ENCODE data around the gene FOXO3B.
A peak's percentile ranks its signal among the peaks of the same experiment; 100 is the strongest.
"Not testable (repeated sequence)": the region's sequence is repeated elsewhere in the genome, so short reads cannot be mapped to it uniquely, and the experiment has no call there.

FOXO3B gene

GRCh38 chr17:18681767-18682571 lies at the start of gene FOXO3B:
Gene FOXO3B, minus strand, starts transcription at chr17:18682314. Its CDS starts 663 bp downstream, at chr17:18681651.
- H3K4me1 ChIP-seq (ENCODE audit: control insufficient read depth, insufficient read depth, low read length, unreplicated experiment); H3K27ac ChIP-seq (ENCODE audit: low read depth, low read length); H3K36me3 ChIP-seq (ENCODE audit: insufficient read depth, low read length); H3K79me2 ChIP-seq (ENCODE audit: control insufficient read depth, insufficient read depth, low read length, unreplicated experiment); H3K27me3 ChIP-seq (ENCODE audit: insufficient read depth, low read length): not testable (repeated sequence)
- Histone ChIP-seq H3K4me3 (ENCODE audit: low read depth, low read length) (peak within 1 kb of the TSS; percentile 79), H2AFZ (ENCODE audit: low read length, unreplicated experiment) (peak within 1 kb of the TSS; percentile 25)

DNA sequence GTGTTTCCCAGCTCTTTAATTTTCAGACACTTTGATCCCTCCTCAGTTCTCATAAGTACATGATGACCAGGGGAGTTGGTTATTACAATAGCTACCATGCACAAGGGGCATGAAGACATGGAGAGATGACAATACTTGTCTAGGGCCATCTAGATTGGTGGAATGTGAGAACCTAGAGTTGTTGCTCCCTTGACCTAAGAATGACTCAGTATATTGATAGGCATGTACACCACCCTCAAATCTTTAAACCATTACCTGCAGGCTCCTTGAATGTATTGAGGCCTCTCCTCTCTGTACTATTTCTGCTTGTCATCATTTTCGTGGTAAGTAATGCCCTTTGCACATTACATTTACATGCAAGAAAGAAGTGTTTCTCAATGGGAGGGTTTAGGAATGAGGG lies 41.4 kb upstream of the FOXO3B start:
- H3K79me2 ChIP-seq (ENCODE audit: control insufficient read depth, insufficient read depth, low read length, unreplicated experiment); H3K27ac ChIP-seq (ENCODE audit: low read depth, low read length); H3K27me3 ChIP-seq (ENCODE audit: insufficient read depth, low read length); H2AFZ ChIP-seq (ENCODE audit: low read length, unreplicated experiment); H3K36me3 ChIP-seq (ENCODE audit: insufficient read depth, low read length); H3K4me3 ChIP-seq (ENCODE audit: low read depth, low read length): not testable (repeated sequence)
- H3K4me1 ChIP-seq (ENCODE audit: control insufficient read depth, insufficient read depth, low read length, unreplicated experiment): peaks cover 19% of the 10 kb centered on the region

- not testable (repeated sequence) for H3K79me2 ChIP-seq (ENCODE audit: control insufficient read depth, insufficient read depth, low read length, unreplicated experiment); H2AFZ ChIP-seq (ENCODE audit: low read length, unreplicated experiment); H3K27me3 ChIP-seq (ENCODE audit: insufficient read depth, low read length); H3K36me3 ChIP-seq (ENCODE audit: insufficient read depth, low read length)
- Histone ChIP-seq H3K4me1 (ENCODE audit: control insufficient read depth, insufficient read depth, low read length, unreplicated experiment) (peaks cover 19% of the 10 kb centered on the region), H3K27ac (ENCODE audit: low read depth, low read length) (peak overlapping the region; percentile 29; the same call in 1 of the 2 replicates), H3K4me3 (ENCODE audit: low read depth, low read length) (peak overlapping the region; percentile 57; the same call in 1 of the 2 replicates)
These were observed 40.5 kb upstream of the FOXO3B start for GRCh38 chr17:18722612-18723011.

GRCh38 chr17:18721775-18722547 lies 39.8 kb upstream of the FOXO3B start:
- H3K79me2 ChIP-seq (ENCODE audit: control insufficient read depth, insufficient read depth, low read length, unreplicated experiment); H2AFZ ChIP-seq (ENCODE audit: low read length, unreplicated experiment); H3K4me3 ChIP-seq (ENCODE audit: low read depth, low read length); H3K36me3 ChIP-seq (ENCODE audit: insufficient read depth, low read length); H3K27me3 ChIP-seq (ENCODE audit: insufficient read depth, low read length): not testable (repeated sequence)
- H3K4me1 ChIP-seq (ENCODE audit: control insufficient read depth, insufficient read depth, low read length, unreplicated experiment): peaks cover 19% of the 10 kb centered on the region
- H3K27ac ChIP-seq (ENCODE audit: low read depth, low read length): peak overlapping the region; percentile 72

DNA sequence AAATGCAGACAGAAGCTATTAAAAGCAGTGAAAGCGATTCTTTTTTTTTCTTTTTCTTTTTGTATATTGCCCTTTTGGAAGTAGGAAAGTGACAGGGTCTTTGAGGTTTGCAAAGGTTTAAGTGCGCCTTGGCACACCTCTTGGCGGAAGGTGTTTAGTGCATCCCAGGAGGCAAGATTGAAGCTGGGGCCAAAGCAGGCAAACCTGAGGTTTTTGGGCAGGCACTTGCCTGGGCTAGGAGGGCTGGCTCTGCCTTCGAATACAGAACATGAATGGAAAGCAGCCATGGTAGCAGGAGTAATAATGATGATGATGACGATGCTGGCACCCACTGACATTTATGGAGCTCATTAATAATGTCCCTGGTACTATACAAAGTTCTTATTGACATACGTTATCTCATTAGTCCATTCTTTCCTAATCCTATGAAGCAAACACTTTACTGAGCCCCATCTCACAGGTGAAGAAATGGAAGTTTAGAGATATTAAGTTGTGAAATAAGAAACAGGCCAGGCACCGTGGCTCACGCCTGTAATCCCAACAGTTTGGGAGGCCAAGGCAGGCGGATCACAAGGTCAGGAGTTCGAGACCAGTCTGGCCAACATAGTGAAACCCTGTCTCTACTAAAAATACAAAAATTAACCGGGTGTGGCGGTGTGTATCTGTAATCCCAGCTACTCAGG lies 37.5 kb upstream of the FOXO3B start:
- H3K79me2 ChIP-seq (ENCODE audit: control insufficient read depth, insufficient read depth, low read length, unreplicated experiment); H3K4me3 ChIP-seq (ENCODE audit: low read depth, low read length); H2AFZ ChIP-seq (ENCODE audit: low read length, unreplicated experiment); H3K36me3 ChIP-seq (ENCODE audit: insufficient read depth, low read length); H3K27me3 ChIP-seq (ENCODE audit: insufficient read depth, low read length): not testable (repeated sequence)
- Histone ChIP-seq H3K27ac (ENCODE audit: low read depth, low read length) (peak overlapping the region; percentile 38; the same call in 1 of the 2 replicates), H3K4me1 (ENCODE audit: control insufficient read depth, insufficient read depth, low read length, unreplicated experiment) (peaks cover 19% of the 10 kb centered on the region)

GRCh38 chr17:18718643-18719427 lies 36.7 kb upstream of the FOXO3B start:
- H3K4me3 ChIP-seq (ENCODE audit: low read depth, low read length); H2AFZ ChIP-seq (ENCODE audit: low read length, unreplicated experiment); H3K79me2 ChIP-seq (ENCODE audit: control insufficient read depth, insufficient read depth, low read length, unreplicated experiment); H3K36me3 ChIP-seq (ENCODE audit: insufficient read depth, low read length); H3K27me3 ChIP-seq (ENCODE audit: insufficient read depth, low read length): not testable (repeated sequence)
- H3K27ac ChIP-seq (ENCODE audit: low read depth, low read length): peak overlapping the region; percentile 38; the same call in 1 of the 2 replicates
- H3K4me1 ChIP-seq (ENCODE audit: control insufficient read depth, insufficient read depth, low read length, unreplicated experiment): peaks cover 19% of the 10 kb centered on the region

- not testable (repeated sequence) for H2AFZ ChIP-seq (ENCODE audit: low read length, unreplicated experiment); H3K36me3 ChIP-seq (ENCODE audit: insufficient read depth, low read length); H3K4me3 ChIP-seq (ENCODE audit: low read depth, low read length); H3K4me1 ChIP-seq (ENCODE audit: control insufficient read depth, insufficient read depth, low read length, unreplicated experiment); H3K27me3 ChIP-seq (ENCODE audit: insufficient read depth, low read length); H3K79me2 ChIP-seq (ENCODE audit: control insufficient read depth, insufficient read depth, low read length, unreplicated experiment); H3K27ac ChIP-seq (ENCODE audit: low read depth, low read length)
These were observed 30.4 kb upstream of the FOXO3B start for GRCh38 chr17:18712354-18712999.

GRCh38 chr17:18708215-18708614 lies 26.1 kb upstream of the FOXO3B start:
- not testable (repeated sequence) for H3K4me1 ChIP-seq (ENCODE audit: control insufficient read depth, insufficient read depth, low read length, unreplicated experiment); H3K36me3 ChIP-seq (ENCODE audit: insufficient read depth, low read length); H2AFZ ChIP-seq (ENCODE audit: low read length, unreplicated experiment); H3K27ac ChIP-seq (ENCODE audit: low read depth, low read length); H3K27me3 ChIP-seq (ENCODE audit: insufficient read depth, low read length); H3K4me3 ChIP-seq (ENCODE audit: low read depth, low read length); H3K79me2 ChIP-seq (ENCODE audit: control insufficient read depth, insufficient read depth, low read length, unreplicated experiment)

DNA sequence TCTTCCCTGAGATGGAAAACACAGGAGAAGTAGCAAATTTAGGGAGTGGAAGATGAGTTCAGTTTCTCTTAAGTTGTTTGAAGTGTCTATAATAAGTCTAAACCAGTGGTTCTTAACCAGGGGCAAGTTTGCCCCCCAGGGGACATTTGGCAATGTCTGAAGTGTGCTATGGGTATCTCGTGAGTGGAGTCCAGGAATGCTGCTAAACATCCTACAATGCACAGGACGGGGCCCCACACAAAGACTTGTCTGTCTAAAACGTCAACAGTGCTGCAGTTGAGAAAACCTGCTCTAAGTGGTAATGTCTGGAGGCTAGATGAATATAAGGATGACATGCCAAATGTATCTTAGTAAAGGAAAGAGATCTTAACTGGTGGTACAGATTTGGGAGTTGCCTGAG lies 23.8 kb upstream of the FOXO3B start:
- not testable (repeated sequence) for H3K36me3 ChIP-seq (ENCODE audit: insufficient read depth, low read length); H3K79me2 ChIP-seq (ENCODE audit: control insufficient read depth, insufficient read depth, low read length, unreplicated experiment); H3K27ac ChIP-seq (ENCODE audit: low read depth, low read length); H3K27me3 ChIP-seq (ENCODE audit: insufficient read depth, low read length); H2AFZ ChIP-seq (ENCODE audit: low read length, unreplicated experiment); H3K4me1 ChIP-seq (ENCODE audit: control insufficient read depth, insufficient read depth, low read length, unreplicated experiment); H3K4me3 ChIP-seq (ENCODE audit: low read depth, low read length)
